ENCODE measurements around the gene PARP11.

PARP11 gene

GRCh38 chr12:3759878-3760277 lies 113.3 kb downstream of the PARP11 start:
- no peak for DNase-seq
